ENCODE measurements around the gene PRDX1.

- TF ChIP-seq SREBF2 (IDR thresholded peaks at IDR 0.05) (no peak), CBX2 (IDR thresholded peaks at IDR 0.05; ENCODE audit: borderline replicate concordance, low read depth) (no peak), CTCF (IDR thresholded peaks at IDR 0.05) (no peak), REST (IDR thresholded peaks at IDR 0.05) (no peak)
These were observed 23.4 kb upstream of the PRDX1 start for GRCh38 chr1:45545019-45545493.

Data from A549 (cell line).